ENCODE measurements around the gene HELLS. TPM values are rescaled to one million over a fixed set of nuclear protein-coding genes. Genes with fewer than 3 reads are reported as not detected.
"Not testable (repeated sequence)": the region's sequence is repeated elsewhere in the genome, so short reads cannot be mapped to it uniquely, and the experiment has no call there.

Gene HELLS
- 2.6 and 6.0 TPM in 2 replicates for total RNA-seq
- polyA plus RNA-seq (2012), result 0.76 TPM

DNA sequence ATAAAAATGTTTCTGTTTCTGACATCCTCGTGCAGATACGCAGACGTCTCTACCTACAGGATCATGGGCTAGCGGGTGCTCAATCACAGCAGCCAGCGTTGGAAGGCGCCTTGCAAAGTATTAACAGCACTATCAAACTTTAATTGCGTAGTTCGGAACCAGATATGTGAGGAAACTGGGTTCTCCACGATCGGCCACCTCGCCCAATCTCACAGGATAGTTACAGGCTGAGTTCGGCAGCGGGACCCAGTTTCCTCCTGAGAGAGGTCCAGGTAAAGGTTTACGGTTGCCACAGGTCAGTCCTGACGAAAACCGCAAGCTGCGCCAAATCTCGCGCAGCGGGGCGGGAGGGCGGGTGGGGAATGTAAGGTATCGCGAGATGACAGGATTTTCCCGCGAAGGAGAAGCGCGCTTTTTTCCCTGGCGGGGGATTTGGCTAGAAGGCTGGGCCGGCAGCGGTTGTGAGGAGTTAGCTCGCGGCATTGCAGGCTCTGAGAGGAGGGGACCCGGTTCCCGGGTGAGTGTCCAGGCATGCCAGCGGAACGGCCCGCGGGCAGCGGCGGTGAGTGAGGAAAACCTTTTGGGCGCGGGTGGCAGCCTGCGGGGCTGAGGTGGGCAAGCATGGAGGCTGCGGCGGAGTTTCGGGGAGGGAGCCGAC, at the start of gene HELLS:
TSS of gene HELLS (plus strand) at position 398 of the 658 bp plus-strand sequence. CDS start at position 532, 134 bp downstream.
- peak; percentile 89 for DNase-seq (ENCODE audit: low read depth)

DNA sequence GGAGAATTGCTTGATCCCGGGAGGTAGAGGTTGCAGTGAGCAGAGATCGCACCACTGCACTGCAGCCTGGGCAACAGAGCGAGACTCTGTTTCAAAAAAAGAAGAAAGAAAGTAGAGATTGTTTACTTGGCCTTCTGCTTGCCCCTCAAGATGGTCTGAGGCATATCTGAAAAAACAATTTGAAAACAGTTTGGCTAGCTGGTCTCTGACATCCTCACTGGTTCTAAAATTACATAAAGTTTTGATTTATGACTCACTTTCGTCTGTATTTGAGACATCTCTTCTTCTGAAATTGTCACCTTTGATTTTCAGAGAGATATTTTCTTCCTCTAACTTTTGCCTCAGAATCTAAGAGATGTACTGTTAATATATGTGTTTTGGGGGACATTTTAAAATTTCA, 49.6 kb upstream of the HELLS start:
- peak; percentile 9 for DNase-seq (ENCODE audit: low read depth)

DNA sequence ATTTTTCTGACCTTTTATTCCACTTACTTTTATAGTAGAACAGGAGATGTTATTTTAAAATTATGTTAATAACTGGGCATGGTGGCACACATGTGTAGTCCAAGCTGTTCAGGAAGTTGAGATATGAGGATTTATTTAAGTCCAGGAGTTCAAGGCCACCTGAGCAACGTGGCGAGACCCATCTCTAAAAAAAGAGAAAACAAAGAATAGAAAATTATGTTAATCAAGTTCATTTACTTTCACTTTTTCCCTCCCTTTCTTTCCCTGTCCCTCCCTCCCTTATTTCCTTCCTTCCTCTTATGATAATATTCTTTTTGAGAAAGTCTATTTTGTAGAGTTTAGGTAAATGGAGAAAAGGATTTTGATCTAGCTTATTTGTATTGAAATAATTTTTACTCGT, 48.9 kb upstream of the HELLS start:
- no peak for DNase-seq (ENCODE audit: low read depth)

DNA sequence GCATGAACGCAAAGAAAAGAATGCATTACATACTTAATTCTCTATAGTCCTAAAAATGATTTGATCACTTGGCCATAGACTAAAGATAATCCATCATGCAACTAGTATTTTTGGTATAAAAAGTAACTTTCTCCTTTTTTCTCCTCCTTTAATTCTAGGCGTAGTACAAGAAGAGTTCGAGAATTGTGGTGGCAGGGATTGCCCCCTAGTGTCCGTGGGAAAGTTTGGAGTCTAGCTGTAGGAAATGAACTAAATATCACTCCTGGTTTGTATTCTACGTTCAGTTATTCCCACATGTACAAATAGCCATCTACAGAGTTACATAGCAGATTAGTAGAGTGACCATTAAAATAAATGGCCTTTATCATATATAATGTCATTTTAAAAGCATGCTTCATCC, 45.5 kb upstream of the HELLS start:
- peak; percentile 24 for DNase-seq (ENCODE audit: low read depth)

DNA sequence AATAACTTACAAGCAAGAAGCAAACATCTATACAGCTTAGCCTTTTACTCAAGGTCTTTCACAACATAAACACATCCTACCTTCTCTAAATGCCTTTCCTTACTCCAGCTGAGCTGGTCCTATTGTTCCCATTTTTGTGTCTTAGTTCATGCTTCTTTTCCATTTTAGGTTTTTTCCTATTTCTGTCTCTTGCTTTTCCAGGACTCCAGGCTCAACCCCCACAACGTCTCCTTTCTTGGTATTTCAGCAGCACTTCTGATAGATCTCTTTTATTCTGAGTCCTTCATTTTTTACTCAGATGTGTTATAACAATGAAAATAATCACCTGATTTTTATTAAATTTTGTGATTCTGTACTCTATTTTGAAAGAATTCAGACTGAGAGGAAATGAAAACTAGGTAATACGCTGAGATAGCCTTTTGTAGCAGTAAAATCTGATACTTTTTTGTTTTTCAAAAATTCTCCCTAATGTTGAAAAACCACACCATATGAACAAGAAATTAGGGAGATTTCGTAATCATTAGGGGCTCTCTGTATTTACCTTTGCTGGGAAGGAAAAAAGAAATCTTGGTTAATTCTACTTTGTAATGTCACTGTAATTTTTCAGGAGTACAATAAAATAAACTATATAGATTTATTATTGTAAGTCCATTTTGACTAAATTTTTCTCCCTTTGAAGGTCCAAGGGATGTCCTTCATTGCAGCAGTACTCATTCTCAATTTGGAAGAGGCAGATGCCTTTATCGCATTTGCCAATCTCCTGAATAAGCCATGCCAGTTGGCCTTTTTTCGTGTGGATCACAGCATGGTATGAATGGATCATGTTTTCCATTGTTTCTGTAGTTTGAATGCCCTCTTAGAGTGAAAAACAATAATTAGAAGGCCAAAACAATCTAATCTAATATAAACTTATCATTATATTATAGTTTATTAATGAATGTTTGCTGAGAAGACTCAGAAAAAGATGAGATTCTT, 24.0 kb upstream of the HELLS start:
- no peak for DNase-seq (ENCODE audit: low read depth)

DNA sequence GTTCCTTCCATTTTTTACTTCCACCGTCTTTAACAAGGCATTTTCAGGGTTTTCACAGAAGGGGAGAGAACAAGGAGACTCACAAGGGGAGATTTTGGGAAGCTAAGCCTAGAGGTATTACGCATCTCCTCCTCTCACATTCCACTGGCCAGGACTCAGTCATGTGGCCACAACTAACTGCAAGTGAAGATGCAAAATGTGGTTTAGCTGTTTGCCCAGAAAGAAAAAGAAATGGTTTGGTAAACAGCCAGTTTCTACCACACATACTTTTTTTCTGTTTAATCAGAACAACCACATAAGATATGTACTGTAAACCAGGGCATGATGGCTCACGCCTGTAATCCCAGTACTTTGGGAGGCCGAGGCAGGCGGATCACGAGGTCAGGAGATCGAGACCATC, 21.4 kb upstream of the HELLS start:
- peak; percentile 73 for DNase-seq (ENCODE audit: low read depth)

DNA sequence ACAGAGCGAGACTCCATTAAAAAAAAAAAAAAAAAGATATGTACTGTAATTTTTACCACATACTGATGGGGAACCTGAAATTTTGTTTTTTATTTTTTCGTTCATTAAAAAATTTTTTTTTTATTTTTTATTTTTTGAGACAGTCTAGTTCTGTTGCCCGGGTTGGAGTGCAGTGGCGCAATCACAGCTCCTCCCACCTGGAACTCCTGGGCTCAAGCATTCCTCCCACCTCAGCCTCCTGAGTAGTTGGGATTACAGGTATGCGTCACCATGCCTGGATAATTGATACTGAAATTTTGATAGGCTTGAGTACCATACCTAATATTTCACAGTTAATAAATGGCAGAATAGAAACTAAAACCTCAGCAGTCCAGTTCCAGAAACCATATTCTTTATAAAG, 20.9 kb upstream of the HELLS start:
- no peak for DNase-seq (ENCODE audit: low read depth)

DNA sequence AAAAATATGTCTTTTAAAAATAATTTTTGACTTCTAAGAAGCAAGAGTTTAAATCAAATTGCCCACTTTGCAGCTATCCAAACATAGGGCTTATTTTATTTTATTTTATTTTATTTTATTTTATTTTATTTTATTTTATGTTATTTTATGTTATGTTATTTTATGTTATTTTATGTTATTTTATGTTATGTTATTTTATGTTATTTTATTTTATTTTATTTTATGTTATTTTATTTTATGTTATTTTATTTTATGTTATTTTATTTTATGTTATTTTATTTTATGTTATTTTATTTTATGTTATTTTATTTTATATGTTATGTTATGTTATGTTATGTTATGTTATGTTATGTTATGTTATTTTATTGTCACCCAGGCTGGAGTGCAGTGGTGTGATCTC, 14.0 kb upstream of the HELLS start:
- not testable (repeated sequence) for DNase-seq (ENCODE audit: low read depth)

DNA sequence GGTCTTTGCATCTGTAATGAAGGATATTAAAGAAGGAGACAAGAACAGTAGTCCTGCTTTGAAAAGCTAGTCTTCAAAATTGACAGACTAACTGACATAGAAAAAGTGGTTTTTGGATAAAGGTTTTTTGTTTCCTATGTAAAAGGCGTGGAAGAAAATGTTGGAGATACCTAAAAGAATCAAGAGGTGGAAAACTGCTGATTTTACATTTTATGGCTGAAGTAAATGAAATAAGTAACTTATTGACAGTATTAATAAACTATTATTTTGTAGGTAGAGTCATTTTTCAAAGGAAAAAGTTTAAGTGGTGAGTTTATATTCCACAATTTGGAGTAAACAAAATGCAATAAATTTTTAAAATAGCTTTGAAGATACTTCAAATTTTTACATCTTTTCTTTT, 12.6 kb upstream of the HELLS start:
- no peak for DNase-seq (ENCODE audit: low read depth)

DNA sequence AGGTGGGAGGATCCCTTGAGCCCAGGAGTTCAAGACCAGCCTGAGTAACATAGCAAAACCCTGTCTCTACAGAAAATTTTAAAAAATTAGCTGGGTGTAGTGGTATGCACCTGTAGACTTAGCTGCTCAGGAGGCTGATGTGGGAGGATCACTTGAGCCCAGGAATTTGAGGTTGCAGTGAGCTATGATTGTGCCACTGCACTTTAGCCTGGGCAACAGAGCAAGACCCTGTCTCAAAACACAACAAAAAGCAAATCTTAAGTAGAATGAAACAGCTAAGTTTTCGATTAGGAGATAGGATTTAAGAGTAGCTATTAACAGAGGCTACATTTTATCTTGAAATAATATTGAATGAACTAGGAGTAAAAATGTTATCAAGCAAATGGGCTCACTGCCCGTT, 3.3 kb upstream of the HELLS start:
- not testable (repeated sequence) for DNase-seq (ENCODE audit: low read depth)

DNA sequence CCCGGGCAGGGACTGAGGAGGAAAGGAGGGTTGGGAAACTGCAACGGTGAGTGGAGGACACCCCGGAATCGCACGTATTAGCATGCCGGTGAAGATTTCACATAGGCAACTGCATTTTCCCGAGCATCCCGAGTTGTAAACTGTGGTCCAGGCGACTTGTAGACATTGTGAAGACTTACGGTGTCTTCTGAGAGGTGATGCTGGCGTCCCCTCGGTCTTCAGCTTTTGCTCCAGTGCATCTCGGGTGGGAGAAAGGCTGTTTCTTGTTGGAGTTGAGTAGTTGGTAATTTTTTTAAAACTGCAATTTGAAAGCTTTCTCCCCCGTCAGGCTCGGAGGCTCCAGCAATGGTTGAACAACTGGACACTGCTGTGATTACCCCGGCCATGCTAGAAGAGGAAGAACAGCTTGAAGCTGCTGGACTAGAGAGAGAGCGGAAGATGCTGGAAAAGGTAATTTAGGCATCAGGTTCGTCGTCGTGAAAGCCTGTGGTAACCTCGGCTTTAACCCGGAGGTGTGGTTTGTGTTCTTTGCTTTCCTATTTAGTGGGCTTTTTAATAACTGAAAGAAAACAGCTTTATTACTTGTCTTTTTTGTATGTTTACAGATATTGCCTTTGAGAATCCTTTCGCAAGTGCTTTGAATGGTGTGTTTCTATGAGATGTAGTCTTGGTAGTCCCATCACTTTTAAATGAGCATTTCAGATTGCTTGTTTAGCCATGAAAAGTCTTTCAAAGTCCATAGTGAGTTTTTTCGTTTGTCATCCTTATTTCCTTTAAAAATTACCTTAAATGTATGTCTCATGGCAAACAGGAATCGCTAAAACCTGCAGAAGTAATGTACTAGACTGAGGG, 687 bp downstream of the HELLS start:
- DNase-seq (ENCODE audit: low read depth), result no peak

DNA sequence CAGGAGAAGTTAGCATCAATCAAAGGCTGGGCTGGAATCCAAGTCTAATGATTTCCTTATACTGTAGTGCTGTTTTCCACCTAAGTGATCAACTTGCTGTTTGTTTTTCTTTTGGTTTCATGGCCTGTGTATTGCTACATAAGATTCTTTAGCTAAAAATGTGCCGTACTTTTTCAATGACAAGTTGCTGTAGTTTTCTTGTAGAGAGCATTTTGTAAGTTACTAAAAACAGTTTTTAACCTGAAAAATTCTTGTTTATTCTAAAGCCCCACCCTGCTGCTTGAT, 1.3 kb downstream of the HELLS start:
- no peak for DNase-seq (ENCODE audit: low read depth)

DNA sequence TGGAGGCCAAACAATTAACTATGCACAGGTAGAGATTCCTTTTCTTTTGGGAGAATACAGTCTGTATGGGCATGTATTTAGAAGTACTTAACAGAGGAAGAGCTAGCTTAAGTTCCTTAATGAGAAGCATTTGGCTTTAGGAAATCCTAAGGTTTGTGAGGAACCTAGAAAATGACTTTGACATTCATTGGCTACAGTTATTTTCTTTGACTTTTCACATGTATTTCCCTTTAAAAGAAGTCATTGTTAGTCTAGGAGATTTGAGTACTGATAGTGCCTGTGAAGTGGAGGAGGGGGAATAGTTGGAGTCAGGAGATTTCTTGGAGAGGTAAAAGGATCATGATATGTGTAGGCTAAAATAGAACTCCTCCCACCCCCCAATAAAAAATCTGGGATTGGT, 3.6 kb downstream of the HELLS start:
- no peak for DNase-seq (ENCODE audit: low read depth)

DNA sequence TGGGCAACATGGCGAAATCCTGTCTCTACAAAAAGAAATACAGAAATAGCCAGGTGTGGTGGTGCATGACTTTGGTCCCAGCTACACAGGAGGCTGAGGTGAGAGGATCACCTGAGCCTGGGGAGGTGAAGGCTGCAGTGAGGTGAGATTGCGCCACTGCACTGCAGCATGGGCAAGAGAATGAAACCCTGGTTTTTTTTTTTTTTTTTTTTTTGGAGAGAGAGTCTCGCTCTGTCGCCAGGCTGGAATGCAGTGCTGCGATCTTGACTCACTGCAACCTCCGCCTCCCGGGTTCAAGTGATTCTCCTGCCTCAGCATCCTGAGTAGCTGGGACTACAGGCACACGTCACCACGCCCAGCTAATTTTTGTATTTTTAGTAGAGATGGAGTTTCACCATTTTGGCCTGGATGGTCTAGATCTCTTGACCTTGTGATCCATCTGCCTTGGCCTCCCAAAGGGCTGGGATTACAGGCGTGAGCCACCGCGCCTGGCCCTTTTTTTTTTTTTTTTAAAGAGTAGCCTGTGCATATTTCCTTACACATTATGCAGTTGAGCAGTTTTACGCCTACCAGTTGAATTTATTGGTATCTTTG, 22.2 kb downstream of the HELLS start:
- not testable (repeated sequence) for DNase-seq (ENCODE audit: low read depth)

DNA sequence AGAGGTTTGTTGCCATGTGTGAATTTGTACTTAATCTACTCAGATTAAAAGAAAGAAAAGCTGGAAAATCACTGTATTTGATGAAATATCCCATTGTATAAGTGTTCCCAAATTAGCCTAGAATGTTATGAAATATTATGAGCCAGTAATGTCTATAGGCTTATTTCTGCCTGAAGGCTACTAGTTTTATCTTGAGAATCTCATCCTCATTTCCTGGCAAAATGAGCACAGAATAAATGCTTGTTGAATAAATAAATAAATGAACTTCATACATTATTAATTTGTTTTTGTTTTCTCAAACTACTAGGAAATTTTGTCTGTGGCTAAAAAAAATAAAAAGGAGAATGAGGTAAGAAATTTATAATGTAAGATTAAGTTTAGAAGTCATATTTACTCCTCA, 25.5 kb downstream of the HELLS start:
- DNase-seq (ENCODE audit: low read depth), result no peak

DNA sequence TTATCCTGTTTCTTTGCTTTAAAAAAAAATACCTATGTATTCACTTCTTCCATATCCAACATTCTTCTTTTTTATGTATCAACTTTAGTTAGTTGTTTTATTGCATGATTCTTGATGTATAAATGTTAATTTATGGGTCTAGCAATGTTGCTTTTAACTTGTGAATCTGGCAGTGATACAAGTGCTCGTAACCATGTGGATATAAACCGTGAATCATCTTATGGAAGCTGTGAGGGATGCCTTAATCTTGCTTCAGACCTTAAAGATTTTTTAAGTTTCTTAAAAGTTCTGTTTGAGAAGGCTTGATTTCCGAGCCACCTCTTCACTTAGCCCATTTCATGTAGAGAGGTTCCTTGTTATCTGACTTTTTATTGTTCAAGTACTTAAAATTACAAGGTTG, 25.9 kb downstream of the HELLS start:
- DNase-seq (ENCODE audit: low read depth), result no peak

DNA sequence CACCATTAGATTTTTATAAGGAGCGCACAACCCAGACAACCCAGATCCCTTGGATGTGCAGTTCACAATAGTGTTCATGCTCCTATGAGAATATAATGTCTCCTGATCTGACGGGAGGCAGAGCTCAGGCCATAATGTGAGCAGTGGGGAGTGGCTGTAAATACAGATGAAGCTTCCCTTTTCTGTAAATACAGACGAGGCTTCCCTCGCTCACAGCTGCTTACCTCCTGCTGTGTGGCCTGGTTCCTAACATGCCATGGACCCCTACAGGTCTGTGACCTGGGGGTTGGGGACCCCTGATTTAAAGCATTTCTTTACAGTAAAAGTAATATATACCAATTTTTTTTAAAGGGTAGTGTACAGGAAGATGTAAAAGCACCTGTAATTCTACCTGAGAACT, 33.2 kb downstream of the HELLS start:
- no peak for DNase-seq (ENCODE audit: low read depth)

DNA sequence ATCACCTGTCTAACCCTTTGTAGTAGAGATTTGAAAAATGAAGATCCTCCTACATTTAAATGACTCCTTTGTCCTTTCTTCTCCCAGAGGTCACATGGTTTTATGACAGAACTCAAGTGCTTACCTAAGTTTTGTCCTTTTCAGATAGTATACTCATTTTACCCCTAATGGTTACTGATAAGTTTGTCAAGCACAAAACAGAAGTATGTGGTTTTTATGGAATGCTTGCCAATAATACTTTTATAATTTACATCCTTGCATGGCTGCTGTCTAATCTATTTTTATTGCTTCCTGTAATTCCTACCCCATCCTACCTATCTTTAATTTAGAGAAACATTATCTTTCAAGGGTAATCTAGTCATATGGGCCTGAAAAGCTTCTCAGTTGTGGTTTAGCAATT, 37.5 kb downstream of the HELLS start:
- no peak for DNase-seq (ENCODE audit: low read depth)

DNA sequence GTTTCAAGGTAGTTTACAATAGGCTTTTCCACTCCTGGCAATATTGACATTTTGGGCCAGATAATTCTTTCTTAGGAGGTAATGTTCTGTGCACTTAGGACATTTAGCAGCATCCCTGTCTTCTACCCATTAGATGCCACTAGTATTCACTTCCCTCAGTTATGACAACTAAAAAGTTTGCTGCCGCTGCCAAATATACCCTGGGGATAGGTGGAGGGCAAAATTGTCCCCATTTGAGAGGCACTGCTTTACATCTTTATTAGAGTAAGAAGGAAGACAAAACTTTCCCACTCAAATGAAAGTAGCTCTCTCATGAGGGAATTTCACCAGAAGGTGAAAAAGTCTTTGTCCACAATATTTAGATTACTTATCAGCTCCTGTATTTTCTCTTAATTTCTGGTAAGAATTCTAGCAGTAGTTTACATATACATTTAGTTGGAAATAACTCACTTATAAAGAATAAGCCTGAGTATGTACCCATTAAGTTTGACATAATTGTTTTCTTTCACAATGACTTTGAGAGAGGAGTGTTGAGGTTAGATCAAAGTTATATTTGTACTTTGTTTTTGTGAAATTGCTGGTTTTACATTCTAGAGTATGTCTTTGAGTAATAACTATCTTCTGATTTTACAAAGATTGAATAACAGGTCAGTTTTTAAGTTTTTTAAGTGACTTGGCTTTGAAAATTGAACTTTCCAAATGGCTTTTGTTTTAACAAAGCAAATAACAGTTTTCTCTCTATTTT, 46.0 kb downstream of the HELLS start:
- DNase-seq (ENCODE audit: low read depth), result no peak

DNA sequence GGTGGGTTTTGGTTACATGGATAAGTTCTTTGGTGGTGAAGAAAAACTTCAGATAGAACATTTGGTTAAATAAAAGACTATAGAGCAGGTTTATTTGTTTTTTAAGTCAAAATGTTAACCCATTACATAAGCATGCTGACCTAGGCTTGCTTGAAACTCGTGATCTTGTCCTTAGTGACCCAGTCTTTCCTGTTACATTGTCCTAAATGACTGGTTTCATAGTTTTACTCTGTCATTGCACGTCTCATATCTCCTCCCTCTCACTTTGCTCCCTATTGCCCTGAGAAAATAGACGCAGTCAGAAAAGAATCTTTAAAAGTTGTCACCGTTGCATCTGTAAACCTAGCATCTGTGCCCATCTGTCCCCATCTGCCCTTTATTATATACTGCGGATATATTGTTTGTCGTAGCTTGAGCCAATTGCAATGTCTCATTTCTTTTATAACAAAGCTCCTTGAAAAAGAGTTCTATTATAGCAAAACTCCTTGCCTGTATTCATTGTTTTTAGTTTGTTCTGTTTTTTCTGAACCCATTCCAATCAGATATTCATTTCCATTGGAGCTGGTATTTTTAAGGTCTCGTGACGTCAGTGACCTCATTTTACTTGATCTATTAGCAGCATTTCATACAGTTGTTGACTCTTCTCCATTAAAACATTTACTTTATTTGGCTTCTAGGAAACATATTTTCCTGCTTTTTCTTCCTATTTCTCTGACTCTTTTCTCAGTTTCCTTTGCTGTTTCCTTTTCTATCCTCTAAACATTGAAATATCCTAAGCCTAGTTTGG, 57.3 kb downstream of the HELLS start:
- DNase-seq (ENCODE audit: low read depth), result no peak

Measured in myocyte (in vitro differentiated cells).